ENCODE measurements around the gene MOSPD2. TPM values are rescaled to one million over a fixed set of nuclear protein-coding genes. Genes with fewer than 3 reads are reported as not detected.

The MOSPD2 gene
- total RNA-seq, 1 experiment from 2014 or later: 8.7 TPM

DNA sequence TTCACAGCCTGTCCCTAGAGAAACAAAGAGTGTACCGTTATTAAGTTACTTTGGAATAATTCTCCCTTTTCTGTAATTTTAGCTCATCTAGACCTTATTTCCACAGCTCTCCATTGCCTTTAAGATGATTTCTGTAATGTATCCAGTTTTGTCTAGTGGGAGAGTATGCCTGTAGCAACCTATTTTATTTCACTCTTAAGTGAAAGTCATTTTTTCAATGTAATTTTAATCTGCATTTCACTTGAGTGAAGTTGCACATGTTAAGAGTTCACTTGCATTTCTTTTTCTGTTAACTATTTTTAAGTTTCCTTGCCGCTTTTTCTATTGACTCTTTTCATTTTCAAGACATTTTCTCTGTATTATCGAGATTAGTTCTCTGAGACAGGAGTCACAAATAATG is 46.9 kb upstream of the MOSPD2 start:
- intact Hi-C loops (cut with micrococcal nuclease; ENCODE audit: unreplicated experiment) (no loop called here), in situ Hi-C loops (cut with HindIII; ENCODE audit: low pct_unique_long_range_greater_than_20kb, low sequenced_read_pairs) (no loop called here)
- Histone ChIP-seq H3K27ac (ENCODE audit: low read length) (no peak overlapping the region), H3K9me3 (ENCODE audit: control insufficient read depth, insufficient read depth, low read depth, low read length) (no peaks in the 10 kb centered on the region), H3K4me3 (ENCODE audit: low read depth in 2 of 2, low read length in 2 of 2) (no peak overlapping the region), H3K4me1 (ENCODE audit: control insufficient read depth, insufficient read depth, low read length) (no peaks in the 10 kb centered on the region), H3K36me3 (ENCODE audit: control insufficient read depth, insufficient read depth, low read length) (no peaks in the 10 kb centered on the region), H3K27me3 (ENCODE audit: control insufficient read depth, insufficient read depth, low read length) (no peaks in the 10 kb centered on the region)
- BruUV-seq (replicated peaks): no TSS peak
- no peak for DNase-seq (ENCODE audit: low read depth, low spot score)
- no peak for ATAC-seq
- TF ChIP-seq TCF7L2 (IDR thresholded peaks at IDR 0.05; ENCODE audit: low read depth, low read length) (no peak), POLR2AphosphoS5 (IDR thresholded peaks at IDR 0.05; ENCODE audit: low read depth, low read length) (no peak), SIN3A (IDR thresholded peaks at IDR 0.05; ENCODE audit: borderline replicate concordance, insufficient read depth, low read depth, low read length) (no peak)
- TF ChIP-seq, protein P1, sequence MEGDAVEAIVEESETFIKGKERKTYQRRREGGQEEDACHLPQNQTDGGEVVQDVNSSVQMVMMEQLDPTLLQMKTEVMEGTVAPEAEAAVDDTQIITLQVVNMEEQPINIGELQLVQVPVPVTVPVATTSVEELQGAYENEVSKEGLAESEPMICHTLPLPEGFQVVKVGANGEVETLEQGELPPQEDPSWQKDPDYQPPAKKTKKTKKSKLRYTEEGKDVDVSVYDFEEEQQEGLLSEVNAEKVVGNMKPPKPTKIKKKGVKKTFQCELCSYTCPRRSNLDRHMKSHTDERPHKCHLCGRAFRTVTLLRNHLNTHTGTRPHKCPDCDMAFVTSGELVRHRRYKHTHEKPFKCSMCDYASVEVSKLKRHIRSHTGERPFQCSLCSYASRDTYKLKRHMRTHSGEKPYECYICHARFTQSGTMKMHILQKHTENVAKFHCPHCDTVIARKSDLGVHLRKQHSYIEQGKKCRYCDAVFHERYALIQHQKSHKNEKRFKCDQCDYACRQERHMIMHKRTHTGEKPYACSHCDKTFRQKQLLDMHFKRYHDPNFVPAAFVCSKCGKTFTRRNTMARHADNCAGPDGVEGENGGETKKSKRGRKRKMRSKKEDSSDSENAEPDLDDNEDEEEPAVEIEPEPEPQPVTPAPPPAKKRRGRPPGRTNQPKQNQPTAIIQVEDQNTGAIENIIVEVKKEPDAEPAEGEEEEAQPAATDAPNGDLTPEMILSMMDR (IDR thresholded peaks at IDR 0.05): no peak
- TF ChIP-seq, protein P2, sequence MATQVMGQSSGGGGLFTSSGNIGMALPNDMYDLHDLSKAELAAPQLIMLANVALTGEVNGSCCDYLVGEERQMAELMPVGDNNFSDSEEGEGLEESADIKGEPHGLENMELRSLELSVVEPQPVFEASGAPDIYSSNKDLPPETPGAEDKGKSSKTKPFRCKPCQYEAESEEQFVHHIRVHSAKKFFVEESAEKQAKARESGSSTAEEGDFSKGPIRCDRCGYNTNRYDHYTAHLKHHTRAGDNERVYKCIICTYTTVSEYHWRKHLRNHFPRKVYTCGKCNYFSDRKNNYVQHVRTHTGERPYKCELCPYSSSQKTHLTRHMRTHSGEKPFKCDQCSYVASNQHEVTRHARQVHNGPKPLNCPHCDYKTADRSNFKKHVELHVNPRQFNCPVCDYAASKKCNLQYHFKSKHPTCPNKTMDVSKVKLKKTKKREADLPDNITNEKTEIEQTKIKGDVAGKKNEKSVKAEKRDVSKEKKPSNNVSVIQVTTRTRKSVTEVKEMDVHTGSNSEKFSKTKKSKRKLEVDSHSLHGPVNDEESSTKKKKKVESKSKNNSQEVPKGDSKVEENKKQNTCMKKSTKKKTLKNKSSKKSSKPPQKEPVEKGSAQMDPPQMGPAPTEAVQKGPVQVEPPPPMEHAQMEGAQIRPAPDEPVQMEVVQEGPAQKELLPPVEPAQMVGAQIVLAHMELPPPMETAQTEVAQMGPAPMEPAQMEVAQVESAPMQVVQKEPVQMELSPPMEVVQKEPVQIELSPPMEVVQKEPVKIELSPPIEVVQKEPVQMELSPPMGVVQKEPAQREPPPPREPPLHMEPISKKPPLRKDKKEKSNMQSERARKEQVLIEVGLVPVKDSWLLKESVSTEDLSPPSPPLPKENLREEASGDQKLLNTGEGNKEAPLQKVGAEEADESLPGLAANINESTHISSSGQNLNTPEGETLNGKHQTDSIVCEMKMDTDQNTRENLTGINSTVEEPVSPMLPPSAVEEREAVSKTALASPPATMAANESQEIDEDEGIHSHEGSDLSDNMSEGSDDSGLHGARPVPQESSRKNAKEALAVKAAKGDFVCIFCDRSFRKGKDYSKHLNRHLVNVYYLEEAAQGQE (IDR thresholded peaks at IDR 0.05; ENCODE audit: insufficient read depth in 1 of 2, low read depth in 2 of 2, low read length in 1 of 2): no peak
- CTCF ChIA-PET: no interaction called here
- POLR2A ChIA-PET: no interaction called here

DNA sequence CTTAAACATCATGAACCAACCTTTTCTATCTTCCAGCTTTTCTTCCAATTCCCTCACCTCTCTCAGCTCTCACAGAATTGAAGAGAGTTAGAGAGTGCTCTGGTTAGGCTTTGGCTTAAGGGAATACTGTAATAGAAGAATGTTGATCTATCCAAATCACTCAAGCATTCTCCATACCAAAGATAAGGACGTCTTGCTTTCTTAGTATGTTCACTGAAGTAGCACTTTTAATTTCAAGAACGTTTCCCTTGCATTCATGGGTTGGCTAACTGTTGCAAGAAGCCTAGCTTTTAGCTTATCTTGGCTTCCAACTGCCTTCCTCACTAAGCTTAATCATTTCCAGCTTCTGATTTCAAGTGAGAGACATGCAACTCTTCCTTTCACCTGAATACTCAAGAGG is 43.6 kb upstream of the MOSPD2 start:
- H3K4me3 ChIP-seq (ENCODE audit: low read depth in 2 of 2, low read length in 2 of 2): no peak overlapping the region
- no peak overlapping the region for H3K27ac ChIP-seq (ENCODE audit: low read length)
- no peaks in the 10 kb centered on the region for H3K27me3 ChIP-seq (ENCODE audit: control insufficient read depth, insufficient read depth, low read length)
- TF ChIP-seq, protein P2 (IDR thresholded peaks at IDR 0.05; ENCODE audit: insufficient read depth in 1 of 2, low read depth in 2 of 2, low read length in 1 of 2): no peak
- TF ChIP-seq, protein P1 (IDR thresholded peaks at IDR 0.05): no peak
- TF ChIP-seq SIN3A (IDR thresholded peaks at IDR 0.05; ENCODE audit: borderline replicate concordance, insufficient read depth, low read depth, low read length) (no peak), TCF7L2 (IDR thresholded peaks at IDR 0.05; ENCODE audit: low read depth, low read length) (no peak), POLR2AphosphoS5 (IDR thresholded peaks at IDR 0.05; ENCODE audit: low read depth, low read length) (no peak)
- no peaks in the 10 kb centered on the region for H3K9me3 ChIP-seq (ENCODE audit: control insufficient read depth, insufficient read depth, low read depth, low read length)
- in situ Hi-C loops (cut with HindIII; ENCODE audit: low pct_unique_long_range_greater_than_20kb, low sequenced_read_pairs): no loop called here
- intact Hi-C loops (cut with micrococcal nuclease; ENCODE audit: unreplicated experiment): no loop called here
- CTCF ChIA-PET: no interaction called here
- no peaks in the 10 kb centered on the region for H3K36me3 ChIP-seq (ENCODE audit: control insufficient read depth, insufficient read depth, low read length)
- H3K4me1 ChIP-seq (ENCODE audit: control insufficient read depth, insufficient read depth, low read length): no peaks in the 10 kb centered on the region
- DNase-seq (ENCODE audit: low read depth, low spot score) (no peak), ATAC-seq (no peak)
- POLR2A ChIA-PET: no interaction called here
- no TSS peak for BruUV-seq (replicated peaks)
